LNCaP clone FGC (cell line): ENCODE measurements around the gene SRRM2.

ENCODE experiments used
- DNase-seq: peaks from one replicate; pipeline ENCODE4 v3.0.0-alpha.2; 2011; ENCODE audit warnings: low read depth
- H3K4me3 ChIP-seq: 2 replicates; pipeline ENCODE4 v1.5.1; 2011; ENCODE audit warnings: mild to moderate bottlenecking, low read depth, low read length, control low read depth
- CTCF ChIP-seq: IDR thresholded peaks from 2 replicates; pipeline ENCODE4 v1.5.1; 2012; ENCODE audit warnings: mild to moderate bottlenecking; ENCODE audit not compliant: control insufficient read depth, insufficient read depth; ENCODE audit errors: extremely low read depth

Gene SRRM2

DNA sequence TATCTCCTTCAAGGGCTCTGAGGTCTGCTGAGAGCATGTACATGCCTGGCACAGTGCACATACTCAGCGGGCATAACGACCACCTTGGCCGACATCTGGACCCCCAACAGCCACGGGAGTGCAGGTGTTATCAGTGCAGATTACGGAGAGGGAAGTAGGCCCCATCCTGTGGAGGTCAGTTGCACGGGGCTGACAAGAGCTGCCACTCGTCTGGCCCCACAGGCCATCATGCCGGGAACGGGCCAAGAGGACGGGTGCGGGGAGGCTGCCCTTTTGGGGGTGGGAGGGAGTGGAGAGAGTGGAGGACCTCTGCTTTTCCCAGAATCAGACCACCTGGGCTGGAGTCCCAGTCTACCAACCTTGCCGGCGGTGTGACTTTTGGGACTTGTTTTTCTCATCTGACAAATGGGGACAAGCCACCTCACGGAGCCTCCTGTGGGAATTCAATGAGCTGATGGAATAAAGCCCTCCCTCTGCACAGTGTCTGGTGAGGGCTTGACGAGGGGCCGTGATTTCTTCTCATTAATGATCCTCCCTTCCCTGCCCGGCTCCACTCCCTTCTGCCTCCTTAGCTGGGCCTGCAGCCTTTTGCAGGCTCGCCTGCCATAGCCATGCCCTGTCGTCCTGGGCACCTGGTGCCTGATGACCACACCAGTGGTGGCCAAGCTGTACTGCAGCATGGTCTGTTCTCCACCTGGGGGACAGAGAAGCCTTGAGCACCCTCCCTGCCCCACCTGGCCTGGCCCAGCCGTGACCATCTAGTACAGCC, 30.3 kb downstream of the SRRM2 start:
- DNase-seq, result no peak
- no peak overlapping the region for H3K4me3 ChIP-seq
- TF ChIP-seq CTCF, result no peak

DNA sequence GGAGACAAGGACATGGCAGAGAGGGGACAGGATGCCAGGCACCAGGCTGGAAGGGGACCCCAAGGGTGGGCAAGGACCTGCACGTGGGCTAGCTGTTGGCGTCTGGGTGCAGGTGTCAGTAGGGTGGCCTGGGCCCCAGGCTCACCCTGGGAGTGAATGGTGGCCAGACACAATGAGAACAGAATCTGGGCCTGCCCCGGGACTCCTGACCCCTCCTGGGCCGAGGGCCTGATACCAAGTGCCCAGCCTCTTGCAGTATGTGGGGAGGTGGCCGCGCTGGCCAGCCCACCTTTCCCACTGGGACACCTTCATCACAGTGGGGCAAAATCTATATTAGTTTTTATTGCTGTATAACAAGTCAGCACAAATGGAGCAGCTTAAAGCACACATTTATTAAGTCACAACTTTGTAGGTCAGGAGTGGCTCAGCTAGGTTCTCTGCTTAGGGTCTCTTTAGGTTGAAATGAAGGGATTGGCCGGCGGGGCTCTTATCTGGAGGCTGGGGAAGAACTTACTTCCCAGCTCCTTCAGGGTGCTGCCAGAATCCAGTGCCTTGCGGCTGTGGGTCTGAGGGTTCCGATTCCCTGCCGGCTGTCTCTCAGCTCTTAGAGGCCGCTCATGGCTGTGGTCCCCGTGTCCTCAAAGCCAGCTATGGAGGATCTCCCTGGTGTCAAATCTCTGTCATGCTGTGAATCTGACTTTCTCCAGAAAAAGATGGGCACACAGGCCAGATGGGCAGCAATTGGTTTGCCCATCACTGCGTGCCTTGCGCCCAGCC, 31.3 kb downstream of the SRRM2 start:
- no peak overlapping the region for H3K4me3 ChIP-seq
- no peak for TF ChIP-seq CTCF
- no peak for DNase-seq

DNA sequence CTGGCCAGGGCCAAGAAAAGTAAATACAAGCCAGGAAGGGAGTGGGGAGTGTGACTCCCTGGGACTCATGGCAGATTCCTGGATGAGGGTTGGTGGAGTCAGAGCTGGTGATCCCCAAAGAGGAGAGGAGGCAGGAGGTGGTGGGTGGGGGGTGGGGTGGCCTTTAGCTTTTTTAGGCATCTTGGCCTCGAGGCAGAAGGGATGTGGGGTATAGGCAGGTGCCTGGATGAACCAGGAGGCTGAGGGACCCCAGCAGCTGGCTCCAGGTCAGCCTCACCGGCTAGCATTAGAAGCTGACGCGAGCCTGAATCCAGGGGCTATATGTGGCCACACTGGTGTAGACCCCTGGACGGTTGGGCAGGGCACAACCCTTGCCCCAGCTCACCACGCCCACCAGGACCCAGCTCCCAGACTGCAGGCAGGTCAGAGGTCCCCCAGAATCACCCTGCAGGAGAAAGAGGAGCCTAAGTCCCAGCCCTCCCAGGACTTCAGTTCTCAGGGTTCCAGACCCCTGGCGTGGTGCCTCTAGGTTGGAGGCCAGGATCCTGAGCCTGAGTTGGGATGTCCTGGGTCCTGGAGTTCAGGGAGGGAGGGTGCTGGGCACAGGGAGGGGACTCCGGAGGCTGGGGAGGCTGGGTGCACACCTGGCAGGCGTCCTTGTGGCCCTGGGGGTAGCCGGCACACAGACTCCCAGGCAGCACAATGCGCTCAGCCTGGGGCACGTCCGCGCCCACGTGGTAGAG, 32.1 kb downstream of the SRRM2 start:
- no peak for TF ChIP-seq CTCF
- DNase-seq, result no peak

GRCh38 chr16:2785101-2785991, 32.9 kb downstream of the SRRM2 start:
- DNase-seq, result no peak
- peak; percentile 17; the same call in 1 of the 2 replicates for TF ChIP-seq CTCF
- no peak overlapping the region for H3K4me3 ChIP-seq

More for the DNA sequence above, 32.1 kb downstream of the SRRM2 start:
- no peak overlapping the region for H3K4me3 ChIP-seq

GRCh38 chr16:2786061-2786825, 33.8 kb downstream of the SRRM2 start:
- no peak for TF ChIP-seq CTCF
- no peak for DNase-seq
- no peak overlapping the region for H3K4me3 ChIP-seq
